Hematopoietic multipotent progenitor cell treated with erythropoietin and hydrocortisone succinate and interleukin-3 and kit ligand, for 8 days (in vitro differentiated cells): ENCODE results near the gene HIVEP1.

Source experiments
- DNase-seq: peaks from one replicate; pipeline ENCODE4 v3.0.0-alpha.2; 2015

HIVEP1 gene

DNA sequence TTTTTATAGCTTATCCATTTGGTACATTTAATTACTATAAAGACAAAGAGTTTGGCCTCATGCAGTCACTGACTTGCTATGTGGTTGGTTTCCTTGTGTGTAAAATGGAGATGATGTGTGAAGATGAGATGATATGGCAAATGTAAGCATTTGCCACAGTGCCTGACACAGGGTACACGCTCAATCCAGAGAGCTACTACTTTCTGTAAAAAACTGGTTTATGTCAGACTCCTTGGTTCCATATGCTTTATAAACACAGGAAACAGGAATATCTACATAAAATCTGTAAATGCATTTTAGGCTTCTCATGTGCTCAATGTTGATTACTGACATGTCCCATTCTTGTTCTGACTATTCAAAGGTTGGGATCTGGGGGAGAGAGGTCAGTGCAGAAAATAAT is 10.4 kb downstream of the HIVEP1 start:
- no peak for DNase-seq

DNA sequence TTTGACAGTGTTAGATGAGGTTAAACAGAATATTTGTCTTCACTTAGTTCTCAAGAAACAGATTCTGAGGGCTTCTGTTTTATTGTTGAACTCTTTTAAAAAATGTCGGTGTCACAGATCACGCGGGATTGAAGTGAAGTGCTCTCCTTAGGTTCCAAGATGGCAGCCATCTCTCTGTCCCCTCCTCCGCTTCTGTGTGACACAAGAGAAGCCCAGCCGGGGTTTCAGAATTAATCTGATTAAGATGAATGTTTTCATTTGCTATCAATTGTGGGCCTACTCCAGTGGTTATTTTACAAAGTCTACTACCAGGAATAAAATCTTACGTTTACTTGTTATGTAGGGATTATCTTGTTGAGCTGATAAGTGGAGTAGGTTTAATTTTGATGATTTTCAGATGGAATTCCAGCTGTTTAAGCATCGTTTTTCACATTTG is 10.9 kb downstream of the HIVEP1 start:
- peak; percentile 29 for DNase-seq

DNA sequence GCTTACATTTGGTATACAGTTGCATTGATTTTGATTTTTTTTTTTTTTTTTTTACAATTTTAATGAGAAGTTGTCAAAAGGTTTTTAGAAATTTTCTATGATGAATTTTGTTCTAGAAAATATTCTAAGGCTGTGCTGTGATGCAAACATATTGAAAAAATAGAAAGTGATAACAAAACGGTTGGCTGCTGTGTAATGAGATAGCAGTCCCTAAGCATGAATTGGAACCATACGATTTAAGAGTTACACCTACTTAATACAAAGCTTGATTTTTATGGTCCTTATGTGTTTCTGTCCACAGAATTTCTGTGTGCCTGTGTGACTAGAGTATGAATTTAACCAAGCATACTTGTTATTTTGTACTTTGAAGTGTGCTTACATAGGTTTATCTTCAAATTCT is 12.1 kb downstream of the HIVEP1 start:
- DNase-seq = peak; percentile 61

DNA sequence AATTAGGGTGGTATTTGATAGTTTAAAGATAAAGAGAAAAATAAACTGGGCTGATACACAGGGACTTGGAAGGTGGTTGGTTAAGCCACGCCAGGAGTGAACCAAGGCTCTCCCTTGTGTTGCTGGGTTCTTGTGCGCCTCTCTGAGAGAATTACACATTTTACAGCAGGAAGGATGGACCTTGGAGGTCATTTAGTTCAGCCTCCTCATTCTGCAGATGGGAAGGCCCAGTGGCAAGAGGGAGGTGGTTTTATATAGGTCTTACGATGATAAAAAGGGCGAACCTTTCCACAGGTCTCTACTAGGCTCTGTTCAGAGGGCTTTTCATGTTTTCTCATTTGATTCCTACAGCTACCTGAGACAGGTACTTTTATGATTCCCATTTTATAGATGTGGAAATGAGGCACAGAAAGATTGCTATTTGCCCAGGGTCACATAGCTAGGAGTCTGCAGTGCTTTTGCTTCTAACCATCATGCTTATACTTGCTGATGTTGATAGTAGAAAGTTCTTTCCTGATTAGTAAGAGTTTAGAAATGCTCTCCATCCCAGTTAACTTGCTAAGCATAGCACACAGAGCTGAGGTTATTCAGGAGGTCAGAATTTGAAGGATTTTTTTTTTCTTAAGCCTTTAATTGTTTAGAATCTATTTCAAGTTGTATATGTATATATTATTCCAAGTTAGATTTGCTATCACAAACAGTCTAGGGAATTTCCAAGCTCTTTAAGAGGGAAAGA is 12.8 kb downstream of the HIVEP1 start:
- no peak for DNase-seq

DNA sequence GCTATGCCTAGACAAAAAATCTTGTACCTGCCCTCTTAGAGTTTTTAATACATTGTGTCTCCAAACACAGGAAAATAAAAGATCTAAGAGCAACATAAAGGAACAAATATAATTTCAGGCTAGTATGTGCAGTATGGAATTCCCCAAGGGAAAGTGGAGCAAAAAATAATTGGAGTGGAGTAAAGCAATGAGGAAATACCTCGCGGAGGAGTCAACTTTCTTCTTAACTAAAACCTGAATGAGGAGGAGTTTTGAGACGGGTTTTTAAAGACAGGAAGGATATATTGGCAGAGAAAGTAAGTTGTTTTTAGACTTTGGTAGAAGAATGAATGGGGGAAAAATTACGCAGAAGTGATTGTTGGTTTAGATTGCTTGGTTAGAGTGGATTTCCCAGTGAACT is 14.0 kb downstream of the HIVEP1 start:
- DNase-seq = no peak

DNA sequence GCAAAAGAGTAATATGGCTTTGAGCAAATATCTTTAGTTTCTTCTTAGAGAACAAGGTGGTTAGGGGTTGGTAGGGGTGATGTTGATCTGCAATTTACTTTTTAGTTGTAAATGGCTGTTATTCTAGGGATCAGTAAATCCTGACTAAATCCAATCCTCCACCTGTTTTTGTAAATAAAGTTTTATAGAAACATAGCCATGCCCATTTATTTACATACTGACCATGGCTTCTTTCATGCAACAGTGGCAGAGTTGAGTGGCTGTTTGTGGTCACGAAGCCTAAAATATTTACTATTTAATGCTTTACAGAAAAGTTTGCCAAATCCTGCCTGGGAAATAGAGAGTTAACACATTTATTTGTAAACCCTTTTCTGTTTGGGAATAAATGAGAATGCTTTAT is 14.7 kb downstream of the HIVEP1 start:
- no peak for DNase-seq

DNA sequence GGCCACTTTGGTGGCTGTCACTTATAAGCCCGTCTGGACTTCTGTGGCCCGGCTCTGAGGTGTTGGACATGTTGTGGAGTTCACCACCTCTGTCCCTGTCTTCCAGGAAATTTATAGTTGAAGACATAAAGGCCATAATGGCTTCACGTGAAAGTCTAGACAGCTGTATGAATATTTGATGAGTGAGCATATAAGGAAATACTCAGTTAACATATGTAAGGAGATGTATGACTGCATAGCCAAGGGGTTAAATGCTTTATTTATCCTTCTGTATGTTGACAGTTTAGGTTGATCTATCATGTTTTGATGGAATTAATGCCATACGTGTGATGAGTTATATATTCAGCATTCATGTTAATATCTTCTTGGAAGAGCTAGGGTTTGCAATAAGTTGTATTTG is 16.1 kb downstream of the HIVEP1 start:
- DNase-seq = no peak

DNA sequence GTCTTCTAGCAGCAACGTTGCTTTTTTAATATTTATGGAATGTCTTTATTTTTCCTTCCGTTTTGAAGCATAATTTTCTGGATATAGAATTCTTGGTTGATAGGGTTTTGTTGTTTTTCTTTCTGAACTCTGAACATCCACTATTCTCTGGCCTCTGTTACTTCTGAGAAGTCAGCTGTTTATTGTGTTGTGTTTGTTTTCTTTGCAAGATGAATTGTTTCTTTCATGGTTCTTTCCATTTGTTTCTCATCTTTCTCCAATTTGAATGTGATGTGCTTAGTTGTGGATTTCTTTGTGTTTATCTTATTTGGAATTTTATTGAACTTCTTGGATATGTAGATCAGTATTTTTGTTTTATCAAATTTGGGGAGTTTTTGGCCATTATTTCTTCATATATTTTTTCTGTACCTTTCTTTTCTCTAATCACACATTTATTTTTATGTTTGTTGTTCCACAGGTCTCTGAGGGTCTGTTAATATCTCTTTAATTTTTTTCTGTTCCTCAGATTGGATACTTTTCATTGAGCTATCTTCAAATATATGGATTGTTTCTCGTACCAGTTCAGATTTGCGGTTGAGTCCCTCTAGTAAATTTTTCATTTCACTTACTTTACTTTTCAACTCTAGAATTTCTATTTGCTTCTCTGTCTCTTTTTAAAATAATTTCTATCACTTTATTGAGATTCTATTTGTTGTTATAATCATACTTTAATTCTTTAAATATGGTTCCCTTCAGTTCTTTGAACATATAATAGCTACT is 18.0 kb downstream of the HIVEP1 start:
- no peak for DNase-seq

DNA sequence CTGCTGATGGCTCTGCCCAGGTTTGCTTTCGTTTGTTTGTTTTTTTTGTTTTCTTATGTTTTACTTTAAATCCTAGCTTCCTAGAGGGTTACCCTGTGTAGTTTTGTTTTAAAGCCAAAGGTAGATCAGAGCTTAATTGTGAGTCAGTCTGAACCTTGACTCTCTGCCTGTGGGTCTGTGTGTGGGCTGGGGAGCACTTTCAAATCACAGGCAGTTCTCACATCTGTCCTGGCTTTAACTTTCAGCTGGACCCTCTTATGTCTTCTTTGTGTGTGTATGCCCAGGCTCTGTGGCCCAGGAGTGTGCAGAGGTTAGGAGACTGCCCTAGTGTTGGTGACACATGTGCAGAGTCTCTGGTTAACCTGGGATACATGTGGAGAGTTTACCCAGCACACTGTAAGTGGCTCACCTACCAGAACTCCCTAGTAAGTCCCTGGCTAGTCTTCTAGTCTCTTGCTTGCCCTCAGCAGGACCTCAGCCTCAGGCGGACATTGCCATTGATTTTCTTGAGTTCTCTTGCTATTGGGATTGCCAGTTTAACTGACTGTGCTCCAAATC is 19.0 kb downstream of the HIVEP1 start:
- DNase-seq = no peak

DNA sequence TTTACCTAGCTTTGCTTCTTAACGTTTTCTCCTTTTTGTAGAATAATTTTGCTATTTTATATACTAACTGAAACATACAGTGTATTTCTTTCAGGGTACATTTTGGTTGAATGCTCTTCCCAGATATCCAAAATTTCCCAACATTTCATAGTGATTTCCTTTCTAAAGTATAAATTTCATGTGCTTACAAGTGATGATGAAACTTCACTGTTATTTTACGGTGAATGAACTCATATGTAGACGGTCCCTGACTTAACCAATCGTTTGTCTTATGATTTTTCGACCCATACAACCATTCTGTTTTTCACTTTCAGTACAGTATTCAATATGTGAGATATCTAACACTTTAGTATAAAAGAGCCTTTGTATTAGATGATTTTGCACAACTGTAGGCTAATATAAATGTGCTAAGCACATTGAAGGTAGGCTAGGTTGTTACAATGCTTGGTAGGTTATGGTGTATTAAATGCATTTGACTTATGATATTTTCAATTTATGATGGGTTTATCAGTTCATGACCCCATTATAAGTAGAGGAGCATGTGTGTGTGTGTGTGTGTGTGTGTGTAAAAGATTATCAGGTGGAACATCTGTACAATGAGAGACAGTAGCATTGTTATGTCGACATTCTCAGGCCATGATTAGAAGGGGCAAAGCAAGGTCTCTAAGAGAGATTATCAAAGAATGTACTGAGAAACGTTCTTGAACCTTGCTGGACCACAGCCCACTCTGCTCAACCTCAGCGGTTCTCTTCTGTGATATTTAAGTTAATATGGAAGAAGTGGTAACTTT is 20.9 kb downstream of the HIVEP1 start:
- DNase-seq = peak; percentile 50

DNA sequence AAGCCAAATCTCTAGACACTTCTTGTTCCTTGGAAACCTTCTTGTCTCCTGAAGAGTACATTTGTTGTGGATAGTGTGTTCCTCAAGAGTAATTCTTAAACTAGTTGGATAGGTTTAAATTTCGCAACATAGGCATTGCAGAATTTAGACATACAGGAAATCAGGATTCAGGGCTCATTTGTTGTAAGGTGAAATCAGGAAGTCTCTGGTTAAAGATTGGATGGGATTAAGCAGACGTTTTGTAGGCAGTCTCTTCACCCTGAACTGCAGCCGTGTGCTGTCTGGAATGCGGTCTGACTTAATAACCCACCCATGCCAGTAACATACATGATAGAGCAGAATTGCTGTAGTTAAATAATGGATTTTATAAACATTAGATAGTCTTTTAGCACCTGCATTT is 21.7 kb downstream of the HIVEP1 start:
- no peak for DNase-seq

DNA sequence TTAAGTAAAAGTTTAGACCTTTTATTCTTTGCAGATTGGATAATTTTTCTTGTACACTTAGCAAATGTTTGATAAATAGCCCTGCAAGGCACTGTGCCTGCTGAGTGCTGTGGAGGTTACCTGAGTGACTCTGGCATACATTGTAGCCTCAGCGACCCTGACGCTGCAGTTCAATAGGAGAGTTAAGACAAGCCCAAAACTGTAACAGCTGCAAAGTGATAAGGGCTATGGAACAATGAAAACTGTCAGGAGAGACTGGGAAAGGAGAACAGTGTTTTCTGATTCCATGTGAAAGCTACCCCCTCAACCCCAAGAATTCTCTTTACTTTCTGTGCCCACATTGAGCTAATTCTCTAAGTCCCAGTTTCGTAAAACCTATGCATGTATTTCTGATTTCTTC is 22.2 kb downstream of the HIVEP1 start:
- DNase-seq = no peak

DNA sequence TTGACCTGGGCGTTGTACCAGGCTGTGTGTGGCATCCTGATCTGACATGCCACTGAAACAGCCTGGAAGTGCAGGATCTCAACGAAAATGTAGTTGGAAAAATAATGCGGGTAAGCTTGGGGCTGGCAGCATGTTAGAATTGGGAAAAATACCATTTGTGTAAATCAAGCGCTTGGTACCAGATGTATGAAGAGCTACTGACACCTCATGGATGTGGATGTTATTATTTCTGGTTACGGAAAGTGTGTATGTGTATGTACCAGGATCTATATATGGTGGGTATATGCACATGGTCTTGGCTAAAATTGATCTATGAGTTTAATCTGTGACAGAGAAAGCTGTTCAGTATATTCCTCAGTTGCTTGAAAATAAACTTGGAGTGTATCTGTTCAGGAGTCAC is 22.7 kb downstream of the HIVEP1 start:
- no peak for DNase-seq

DNA sequence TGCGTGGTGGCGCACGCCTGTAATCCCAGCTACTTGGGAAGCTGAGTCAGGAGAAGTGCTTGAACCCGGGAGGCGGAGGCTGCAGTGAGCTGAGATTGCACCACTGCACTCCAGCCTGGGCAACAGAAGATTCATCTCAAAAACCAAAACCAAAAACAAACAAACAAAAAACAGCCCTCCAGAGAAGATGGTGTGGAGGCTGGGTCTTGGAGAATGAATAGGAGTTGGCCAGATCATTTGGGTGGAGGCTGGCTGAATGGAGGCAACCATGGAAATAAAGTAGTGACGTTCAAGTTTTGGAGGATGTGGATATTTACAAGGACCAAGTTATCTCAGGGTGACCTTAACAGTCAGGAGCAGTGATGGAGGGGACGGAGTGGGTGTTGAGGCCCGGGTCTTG is 24.7 kb downstream of the HIVEP1 start:
- no peak for DNase-seq

DNA sequence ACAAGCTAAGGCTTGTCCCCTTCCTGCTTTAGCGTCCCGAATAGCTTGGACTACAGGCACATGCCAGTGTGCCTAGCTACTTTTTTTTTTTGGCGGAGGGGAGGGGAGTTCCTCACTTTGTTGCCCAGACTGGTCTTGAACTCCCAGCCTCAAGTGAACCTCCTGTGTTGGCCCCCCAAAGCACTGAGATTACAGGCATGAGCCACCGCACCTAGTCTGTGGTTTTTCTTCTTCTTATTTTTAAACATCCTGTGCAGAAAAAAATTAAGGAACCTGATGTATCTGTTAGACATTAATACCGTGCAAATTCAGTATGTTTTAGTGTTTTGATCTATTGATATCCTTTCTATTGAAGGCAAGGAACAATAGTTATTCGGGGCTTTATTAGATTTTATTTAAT is 25.7 kb downstream of the HIVEP1 start:
- DNase-seq = no peak

DNA sequence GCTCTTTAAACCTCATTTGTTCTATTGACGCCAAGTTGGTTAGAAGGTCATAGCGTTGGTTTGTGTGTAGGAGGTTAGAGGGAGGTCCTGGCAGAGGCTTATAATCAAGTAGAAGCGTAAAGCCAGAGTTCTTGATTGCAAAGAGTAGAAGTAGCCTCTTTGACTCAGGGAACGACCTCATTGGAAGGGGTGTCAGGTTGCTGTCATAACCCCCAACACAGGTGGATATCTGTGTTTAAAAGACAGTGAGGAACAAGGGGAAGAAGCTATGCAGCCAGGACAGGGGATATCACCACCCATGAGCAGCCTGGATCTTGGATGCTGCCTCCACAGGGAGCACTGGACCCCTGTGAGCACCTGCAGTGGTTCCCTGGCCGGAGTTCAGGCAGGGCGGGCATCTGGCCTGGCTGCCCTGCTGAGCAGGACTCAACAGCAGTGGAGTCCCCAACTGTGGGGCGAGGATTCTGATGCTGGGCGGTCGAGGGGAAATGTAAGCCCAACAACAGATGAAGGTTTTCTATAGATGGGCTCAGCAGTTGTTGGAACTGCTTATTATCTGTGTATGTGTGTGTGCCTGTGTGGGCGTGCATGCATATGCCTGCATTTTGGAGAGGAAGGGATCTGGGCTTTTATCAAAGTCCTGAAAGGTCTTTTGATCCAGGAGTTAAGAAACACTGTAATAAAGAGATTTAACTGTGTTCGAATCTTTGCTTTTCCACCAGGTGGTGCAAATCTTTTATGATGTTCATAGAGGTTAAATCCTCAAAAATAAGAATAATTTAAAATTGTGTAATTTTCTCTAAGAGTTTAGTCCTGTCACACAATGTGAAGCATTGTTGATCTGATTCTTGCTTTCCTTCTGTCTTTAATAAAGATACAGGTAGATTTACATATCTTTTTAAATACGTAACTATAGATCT is 27.7 kb downstream of the HIVEP1 start:
- DNase-seq = no peak

DNA sequence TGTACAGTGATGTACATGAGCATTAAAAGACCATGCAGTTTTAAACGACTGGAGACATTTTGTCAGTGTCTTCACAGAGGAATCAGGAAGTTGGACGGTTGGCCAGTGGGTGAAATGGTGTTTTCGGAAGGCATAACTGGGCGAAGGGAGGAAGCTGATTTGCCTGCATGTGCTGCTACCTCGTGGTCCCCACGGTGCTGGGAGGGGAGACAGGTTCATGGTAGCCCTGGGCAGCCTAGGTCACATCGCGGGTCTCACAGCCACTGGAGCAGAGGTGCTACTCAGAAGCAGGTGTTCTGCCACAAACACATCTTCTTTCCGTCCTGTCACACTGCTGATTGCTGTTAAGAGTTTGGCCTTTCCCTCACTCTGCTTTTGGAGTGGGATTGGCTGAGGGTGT is 35.2 kb downstream of the HIVEP1 start:
- DNase-seq = no peak

DNA sequence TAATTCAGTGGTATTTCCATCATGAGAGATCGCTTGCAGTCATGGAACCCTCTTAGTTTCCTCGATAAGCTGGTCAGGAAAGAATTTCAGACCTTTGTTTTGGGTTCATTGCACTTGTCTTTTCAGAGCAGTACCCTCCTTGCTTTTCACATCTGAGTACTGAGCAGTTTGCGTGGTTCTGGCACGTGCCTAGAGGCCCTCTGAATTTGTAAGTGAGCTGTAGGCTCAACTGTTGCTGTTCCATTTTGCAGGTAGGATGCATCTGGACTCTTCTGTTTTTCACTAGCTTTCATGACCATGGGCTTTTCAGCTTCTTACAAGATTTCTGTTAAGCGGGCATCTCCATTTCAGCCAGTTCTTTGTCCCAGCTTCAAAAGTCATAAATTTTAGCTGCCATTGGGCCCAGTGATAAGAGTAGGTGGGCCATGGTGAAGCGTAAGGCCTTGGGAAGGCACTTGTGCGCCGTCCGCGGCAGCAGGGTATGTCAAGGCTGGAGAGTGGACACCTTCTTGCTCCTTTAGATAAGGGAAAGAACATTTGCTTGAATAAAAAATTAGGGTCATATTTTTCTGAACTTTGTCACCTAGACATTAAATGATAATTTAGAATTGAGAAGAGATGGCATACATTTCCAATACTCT is 35.8 kb downstream of the HIVEP1 start:
- no peak for DNase-seq

DNA sequence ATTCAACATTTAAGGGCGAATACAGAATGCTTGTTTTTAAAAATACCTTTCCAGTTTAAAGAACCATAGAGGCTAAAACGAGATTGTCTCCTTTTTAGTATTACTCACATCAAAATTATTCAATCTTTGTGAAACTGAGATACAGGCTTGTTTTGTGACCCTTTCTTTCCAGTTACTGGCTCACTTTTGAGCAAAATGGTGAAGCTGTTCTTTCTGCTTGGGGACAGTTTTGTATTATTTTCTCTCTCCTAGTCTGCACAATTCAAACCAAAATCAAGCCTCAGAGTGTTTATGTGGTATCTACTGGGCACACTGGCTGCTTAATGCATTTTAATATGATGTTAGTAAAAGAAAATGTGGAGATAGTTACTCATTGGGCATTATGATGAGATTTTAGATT is 36.5 kb downstream of the HIVEP1 start:
- no peak for DNase-seq

DNA sequence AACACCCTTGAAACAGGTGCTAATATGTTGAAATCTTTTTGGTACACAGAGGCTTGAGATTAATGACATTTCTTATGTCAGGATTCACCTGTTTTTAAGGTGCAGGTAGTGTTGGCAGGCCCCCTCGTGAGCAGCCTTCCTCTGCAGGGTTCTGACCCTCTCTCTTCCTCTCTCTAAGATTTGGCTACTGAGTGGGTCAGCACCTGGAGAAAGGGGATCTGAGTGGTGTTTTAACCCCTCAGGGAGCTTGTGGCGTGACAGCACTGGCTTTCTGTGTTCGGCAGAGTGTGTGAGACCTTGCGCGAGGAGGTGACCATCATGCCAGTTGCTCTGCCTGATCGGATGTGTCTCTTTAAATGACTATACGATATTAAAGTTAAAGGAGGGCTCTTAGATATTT is 37.1 kb downstream of the HIVEP1 start:
- no peak for DNase-seq

DNA sequence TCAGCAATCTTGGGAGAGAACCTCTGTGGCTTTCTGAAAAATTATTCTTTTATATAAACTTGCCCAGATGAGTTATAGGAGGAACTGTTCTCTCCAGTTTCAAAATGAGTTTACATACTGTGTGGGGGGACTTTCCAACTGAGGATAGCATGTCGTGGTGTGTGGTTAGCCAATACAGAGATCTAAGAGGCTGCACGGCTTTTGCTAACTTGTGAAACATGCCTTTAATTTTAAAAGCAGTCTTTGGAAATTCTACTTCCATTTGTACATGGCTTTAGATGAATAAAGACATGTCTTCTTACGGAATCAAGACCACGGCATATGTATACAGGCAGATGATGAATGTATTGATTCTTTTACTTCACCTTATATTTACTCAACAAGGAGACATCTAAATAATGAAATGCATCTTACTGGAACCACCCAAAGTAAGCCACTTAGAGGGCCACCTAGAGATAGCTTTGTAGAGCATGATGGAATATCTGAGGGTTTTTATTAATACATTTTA is 39.8 kb downstream of the HIVEP1 start:
- DNase-seq = peak; percentile 20
